ENCODE results near the gene TET3. TPM values are rescaled to one million over a fixed set of nuclear protein-coding genes. Genes with fewer than 3 reads are reported as not detected.

TET3 gene
- total and polyA plus RNA-seq, 4 donors: 4.6 to 26.9 (median 14.6) TPM

GRCh38 chr2:73965053-73965452 is 19.7 kb upstream of the TET3 start:
- H3K27me3 ChIP-seq (ENCODE audit: control insufficient read depth in 3 of 3, insufficient read depth in 3 of 3, low read length in 2 of 3): no peaks in the 10 kb centered on the region
- H3K4me1 ChIP-seq (ENCODE audit: control insufficient read depth in 5 of 5, insufficient read depth in 5 of 5, low read length in 5 of 5): no peaks in the 10 kb centered on the region
- TF ChIP-seq CTCF (IDR thresholded peaks at IDR 0.05; ENCODE audit: control extremely low read depth, extremely low read depth): no peak
- H3K27ac ChIP-seq (ENCODE audit: low read depth in 1 of 2, low read length in 1 of 2): no peak overlapping the region
- ATAC-seq (ENCODE audit: insufficient read depth, low FRiP score) (no peak), DNase-seq (no peak)
- H3K36me3 ChIP-seq (ENCODE audit: control insufficient read depth in 4 of 4, insufficient read depth in 4 of 4, low read length in 4 of 4): peaks cover 0 to 3% (median 1%) of the 10 kb centered on the region in 4 donors
- no peak overlapping the region for H3K4me3 ChIP-seq
- peaks cover 0 to 4% (median 0%) of the 10 kb centered on the region in 4 donors for H3K9me3 ChIP-seq (ENCODE audit: control insufficient read depth in 4 of 4, insufficient read depth in 3 of 4, low read length in 3 of 4)
- H3K9ac ChIP-seq (ENCODE audit: insufficient read depth in 1 of 2, low read length in 2 of 2): no peak overlapping the region
- 80 to 92% methylated on average over 3 of the region's 3 CpGs for WGBS, 2 donors

- Histone ChIP-seq H3K27ac (ENCODE audit: low read depth in 1 of 2, low read length in 1 of 2) (no peak overlapping the region), H3K9me3 (ENCODE audit: control insufficient read depth in 4 of 4, insufficient read depth in 3 of 4, low read length in 3 of 4) (no peaks in the 10 kb centered on the region), H3K9ac (ENCODE audit: insufficient read depth in 1 of 2, low read length in 2 of 2) (no peak overlapping the region), H3K27me3 (ENCODE audit: control insufficient read depth in 3 of 3, insufficient read depth in 3 of 3, low read length in 2 of 3) (no peaks in the 10 kb centered on the region), H3K4me1 (ENCODE audit: control insufficient read depth in 5 of 5, insufficient read depth in 5 of 5, low read length in 5 of 5) (peaks cover 0 to 12% (median 5%) of the 10 kb centered on the region in 5 donors), H3K36me3 (ENCODE audit: control insufficient read depth in 4 of 4, insufficient read depth in 4 of 4, low read length in 4 of 4) (no peaks in the 10 kb centered on the region), H3K4me3 (no peak overlapping the region)
- no peak for ATAC-seq (ENCODE audit: insufficient read depth, low FRiP score)
- TF ChIP-seq CTCF (IDR thresholded peaks at IDR 0.05; ENCODE audit: control extremely low read depth, extremely low read depth): no peak
- no peak for DNase-seq
- WGBS, 2 donors: 88 to 90% methylated on average over 8 of the region's 8 CpGs
These were observed 16.3 kb upstream of the TET3 start for GRCh38 chr2:73968357-73968937.

- H3K9me3 ChIP-seq (ENCODE audit: control insufficient read depth in 4 of 4, insufficient read depth in 3 of 4, low read length in 3 of 4): no peaks in the 10 kb centered on the region
- ATAC-seq (ENCODE audit: insufficient read depth, low FRiP score) (no peak), DNase-seq (no peak)
- H3K9ac ChIP-seq (ENCODE audit: insufficient read depth in 1 of 2, low read length in 2 of 2): no peak overlapping the region
- WGBS, 2 donors: 73 to 77% methylated on average over 4 of the region's 4 CpGs
- no peak overlapping the region for H3K4me3 ChIP-seq
- H3K27ac ChIP-seq (ENCODE audit: low read depth in 1 of 2, low read length in 1 of 2): no peak overlapping the region
- no peaks in the 10 kb centered on the region for H3K36me3 ChIP-seq (ENCODE audit: control insufficient read depth in 4 of 4, insufficient read depth in 4 of 4, low read length in 4 of 4)
- peaks cover 0 to 12% (median 5%) of the 10 kb centered on the region in 5 donors for H3K4me1 ChIP-seq (ENCODE audit: control insufficient read depth in 5 of 5, insufficient read depth in 5 of 5, low read length in 5 of 5)
- no peak for TF ChIP-seq CTCF (IDR thresholded peaks at IDR 0.05; ENCODE audit: control extremely low read depth, extremely low read depth)
- no peaks in the 10 kb centered on the region for H3K27me3 ChIP-seq (ENCODE audit: control insufficient read depth in 3 of 3, insufficient read depth in 3 of 3, low read length in 2 of 3)
These were observed 15.4 kb upstream of the TET3 start for GRCh38 chr2:73969356-73969755.
